Activated CD4-positive, alpha-beta T cell treated with anti-CD3 and anti-CD28 coated beads for 24 hours (primary cell): ENCODE measurements around the gene KRTAP16-1.

Experiments
- DNase-seq, 2 donors: peaks; one replicate each; pipeline ENCODE4 v3.0.0-alpha.2; 2020; ENCODE audit warnings: low read depth in 2 of 2

KRTAP16-1 gene

DNA sequence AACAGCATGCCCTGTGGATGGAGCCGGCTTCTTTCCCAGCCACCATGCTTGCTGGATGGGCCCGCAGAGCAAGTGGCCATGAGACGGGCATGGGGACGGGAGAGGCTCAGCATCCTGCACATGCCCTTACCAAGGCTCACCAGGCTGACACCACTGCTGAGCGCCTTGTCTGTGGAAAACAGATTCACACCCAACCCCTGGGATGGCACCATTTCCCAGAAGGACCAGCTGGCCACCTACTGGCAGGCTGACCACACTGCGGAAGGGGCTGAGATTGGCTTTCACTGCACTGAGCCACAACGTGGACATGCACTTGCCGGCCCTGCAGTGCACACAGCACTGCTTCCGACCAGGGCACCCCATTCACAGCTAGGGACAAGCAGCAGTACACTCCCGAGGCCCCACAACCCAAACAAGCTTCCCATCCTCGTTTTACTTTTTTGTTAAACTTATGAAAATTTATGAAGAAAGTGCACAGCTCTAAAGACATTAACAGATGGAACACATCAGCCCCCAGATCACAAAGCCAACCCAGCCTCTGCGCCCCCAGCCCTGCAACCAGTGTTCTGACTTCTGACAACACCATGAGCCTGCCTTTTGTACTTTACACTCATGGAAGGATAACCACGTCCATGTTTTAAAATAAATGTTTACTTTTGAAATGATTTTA, 20.3 kb upstream of the KRTAP16-1 start:
- no peak for DNase-seq

DNA sequence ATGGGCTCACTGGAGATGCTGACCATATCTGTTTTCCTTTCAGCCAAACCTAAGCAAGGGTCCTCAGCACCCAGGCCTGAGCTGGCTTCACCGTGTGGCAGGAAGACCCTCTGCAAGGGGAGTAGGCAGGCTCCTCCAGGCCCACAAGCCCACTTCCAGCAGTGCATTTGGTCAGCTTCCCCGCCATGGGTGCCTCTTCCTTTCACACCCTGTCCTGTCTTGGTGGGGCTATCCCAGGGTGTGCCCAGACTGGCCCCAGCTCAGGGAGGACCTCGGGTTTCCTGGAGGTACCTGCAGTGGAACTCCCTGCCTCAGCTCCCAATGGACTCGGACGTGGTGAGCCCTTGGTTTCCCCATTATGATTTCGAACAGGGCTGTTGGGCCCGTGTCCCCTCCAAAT, 19.1 kb upstream of the KRTAP16-1 start:
- no peak for DNase-seq

DNA sequence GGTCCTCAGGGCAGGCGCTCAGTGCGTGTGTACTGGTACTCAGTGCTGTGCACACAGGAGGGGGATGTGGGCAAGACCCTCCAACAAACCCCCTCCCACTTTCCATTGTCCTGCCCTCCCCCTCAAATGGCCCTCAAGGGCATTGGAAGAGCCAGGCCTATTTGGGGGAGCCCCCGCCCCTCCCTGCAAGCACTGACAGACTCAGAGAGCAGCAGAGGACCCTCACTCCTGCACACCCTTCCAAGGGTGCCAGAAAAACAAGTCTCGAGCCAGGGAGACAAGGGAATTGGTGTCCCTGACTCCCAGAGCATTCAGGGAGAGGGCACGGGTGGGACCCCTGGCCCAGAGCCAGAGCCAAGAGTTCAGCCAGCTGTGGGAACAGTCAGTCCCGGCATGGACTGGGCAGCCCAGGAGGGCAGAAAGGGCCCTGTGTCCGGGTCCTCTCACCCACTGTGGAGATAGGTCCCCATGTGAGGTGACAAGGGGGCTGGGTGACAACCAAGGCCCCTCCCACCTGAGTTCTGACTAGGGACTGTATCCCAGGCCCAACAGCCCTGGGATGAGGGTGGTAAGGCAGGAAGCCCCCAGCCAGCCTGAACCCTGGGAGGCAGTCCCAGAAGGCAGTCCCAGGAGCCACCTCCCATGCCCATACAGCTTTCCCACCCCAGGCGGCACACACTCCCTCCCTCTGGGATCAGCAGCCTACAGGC, 18.5 kb upstream of the KRTAP16-1 start:
- DNase-seq, result no peak

- DNase-seq, result no peak
Measured at GRCh38 chr17:41326173-41327145, 17.4 kb upstream of the KRTAP16-1 start.

GRCh38 chr17:41325611-41326010, 16.5 kb upstream of the KRTAP16-1 start:
- DNase-seq, result no peak

DNA sequence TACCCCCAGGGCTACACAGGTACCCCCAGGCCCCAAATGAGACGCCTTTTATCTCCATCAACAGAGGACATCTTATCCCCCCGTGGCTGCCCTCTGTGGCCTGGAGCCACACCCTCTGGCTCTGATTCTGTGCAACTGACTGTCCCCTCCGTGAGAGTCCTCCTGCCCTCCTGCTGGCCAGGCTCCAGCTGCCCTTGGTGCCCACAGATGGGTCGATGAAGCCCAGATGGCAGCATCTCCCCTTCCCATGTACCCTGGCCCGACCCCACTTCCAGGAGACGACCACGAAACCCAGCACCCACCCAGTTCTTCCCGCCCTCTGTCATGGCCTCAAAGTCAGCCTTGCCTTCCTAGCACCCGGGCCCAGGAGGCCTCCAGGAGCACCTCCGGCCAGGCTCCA, 16.0 kb upstream of the KRTAP16-1 start:
- DNase-seq, result no peak

DNA sequence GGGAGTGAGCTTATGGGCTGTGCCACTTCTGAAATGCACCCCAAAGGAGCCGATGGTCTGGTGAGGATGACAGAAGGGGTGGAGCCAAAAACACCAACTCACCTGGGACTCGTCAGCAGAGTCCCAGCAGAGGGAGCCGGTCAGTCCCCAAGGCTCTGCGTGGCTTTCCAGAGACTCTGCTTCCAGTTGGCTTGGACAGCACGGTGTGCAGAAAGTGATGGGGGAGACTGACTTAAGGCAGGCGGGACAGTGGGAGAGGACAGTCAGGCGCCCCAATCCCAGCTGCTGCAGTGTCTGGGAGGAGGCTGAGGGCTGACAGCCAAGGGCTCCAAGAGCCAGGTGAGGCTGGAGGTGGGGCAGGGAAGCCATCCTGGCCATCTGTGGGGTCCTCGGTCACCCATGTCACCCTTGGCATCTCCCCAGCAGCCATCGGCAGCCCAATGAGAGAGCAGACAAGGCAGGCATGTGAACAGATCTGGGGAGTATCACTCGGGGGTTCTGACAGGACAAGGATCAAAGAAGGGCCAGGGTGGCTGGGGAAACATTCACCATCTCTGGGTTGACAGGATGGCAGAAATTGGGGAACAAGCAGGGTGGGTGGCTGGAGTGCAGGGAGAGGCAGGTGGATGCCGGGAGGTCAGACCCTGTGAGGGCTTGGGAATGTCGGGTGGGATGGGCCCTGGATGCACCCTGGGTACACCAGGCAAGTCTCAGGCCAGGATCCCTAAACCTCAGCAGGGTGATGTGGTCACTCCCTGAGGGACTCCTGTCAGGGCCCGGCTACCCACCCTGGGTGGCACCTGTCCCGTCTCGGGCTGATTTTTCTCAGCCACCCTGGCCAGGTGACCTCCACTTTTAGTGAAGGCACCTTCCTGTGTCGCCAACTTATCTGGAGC, 15.3 kb upstream of the KRTAP16-1 start:
- no peak for DNase-seq

DNA sequence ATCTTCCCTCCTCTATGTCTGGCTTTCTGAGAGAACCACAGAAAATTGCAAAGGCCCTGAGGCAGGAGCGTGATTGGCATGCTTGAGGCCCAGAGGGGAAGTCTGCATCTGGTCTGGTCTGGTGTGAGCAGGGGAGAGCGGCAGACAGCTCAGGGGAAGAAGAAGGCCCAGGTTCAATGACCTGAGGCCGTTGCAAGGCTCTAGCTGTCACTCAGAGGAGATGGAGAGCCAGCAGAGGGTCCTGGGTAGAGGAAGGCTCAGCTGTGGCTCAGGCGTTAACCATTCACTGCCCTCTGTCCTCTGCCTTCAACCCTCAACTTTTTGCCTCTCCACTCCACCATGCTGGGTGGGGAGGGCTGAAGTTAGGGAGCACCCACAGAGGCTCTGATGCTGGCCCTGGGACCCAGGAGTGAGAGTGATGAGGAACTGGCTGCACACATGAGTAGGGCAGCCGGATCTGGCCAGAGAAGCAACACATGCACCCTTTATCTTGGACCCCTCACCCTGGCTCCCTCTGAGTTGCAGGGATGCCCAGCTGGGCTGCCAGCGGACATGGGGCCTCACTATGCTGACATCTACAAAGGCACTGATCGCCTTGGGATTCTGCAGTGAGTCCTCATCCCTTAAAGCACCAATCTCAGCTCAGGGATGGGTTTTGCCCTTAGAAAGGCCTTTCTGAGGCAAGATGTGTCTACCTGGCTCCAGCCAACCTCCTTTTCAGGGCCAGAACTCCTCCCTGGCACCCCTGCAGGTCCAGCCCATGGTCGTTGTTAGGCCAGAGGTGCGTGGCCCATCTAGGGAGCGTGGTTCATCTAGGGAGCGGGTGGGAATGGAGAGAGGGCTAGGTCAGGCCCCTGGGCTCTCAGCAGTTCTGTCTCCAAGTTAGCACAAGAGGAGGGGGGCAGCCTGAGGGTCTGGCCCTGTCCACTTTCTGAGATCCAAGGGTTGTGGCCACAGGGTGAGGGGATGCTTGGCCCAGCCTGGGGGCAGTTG, 14.1 kb upstream of the KRTAP16-1 start:
- no peak for DNase-seq

DNA sequence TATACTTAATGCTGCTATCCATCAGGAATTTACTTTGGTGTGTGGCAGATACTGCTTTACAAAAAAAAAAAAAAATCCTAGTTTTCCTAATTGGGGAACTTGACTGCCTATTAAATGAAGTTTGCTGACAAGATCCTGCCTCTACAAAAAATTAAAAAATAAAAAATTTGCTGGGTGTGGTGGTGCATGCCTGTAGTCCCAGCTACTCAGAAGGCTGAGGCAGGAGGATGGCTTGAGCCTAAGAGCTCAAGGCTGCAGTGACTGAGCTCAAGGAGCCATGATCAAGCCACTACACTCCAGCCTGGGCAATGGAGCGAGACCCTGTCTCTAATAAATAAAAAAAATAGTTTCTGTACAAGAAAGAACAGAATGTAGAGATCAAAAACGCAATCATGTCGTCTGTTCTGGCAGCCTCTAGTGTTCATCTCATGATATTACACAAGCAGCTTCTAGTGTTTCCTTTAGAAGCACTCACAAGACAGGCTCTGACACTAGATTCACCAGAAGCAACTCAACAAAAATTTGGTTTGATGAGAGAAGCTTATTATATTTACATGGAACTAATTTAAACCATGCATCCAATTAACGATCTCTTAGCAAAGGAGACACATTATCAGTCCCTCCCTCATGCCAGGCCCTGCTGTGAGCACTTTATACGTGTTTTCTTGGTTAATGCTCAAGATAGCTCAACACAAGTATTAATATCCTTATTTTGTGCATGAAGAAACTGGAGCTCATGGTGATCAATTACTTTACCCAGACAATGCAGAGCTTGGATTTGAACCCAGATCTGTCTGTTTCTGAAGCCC, 13.2 kb upstream of the KRTAP16-1 start:
- DNase-seq, result no peak

GRCh38 chr17:41318231-41318630, 9.1 kb upstream of the KRTAP16-1 start:
- no peak for DNase-seq

- DNase-seq, result no peak
Measured at GRCh38 chr17:41315814-41316445, 6.8 kb upstream of the KRTAP16-1 start.

GRCh38 chr17:41315204-41315794, 6.2 kb upstream of the KRTAP16-1 start, which contains the start of gene KRTAP17-1:
Gene KRTAP17-1, minus strand, starts transcription at chr17:41315710. Its CDS starts 60 bp downstream, at chr17:41315650.
- DNase-seq, result no peak

GRCh38 chr17:41311111-41311510, 2.0 kb upstream of the KRTAP16-1 start:
- no peak for DNase-seq

DNA sequence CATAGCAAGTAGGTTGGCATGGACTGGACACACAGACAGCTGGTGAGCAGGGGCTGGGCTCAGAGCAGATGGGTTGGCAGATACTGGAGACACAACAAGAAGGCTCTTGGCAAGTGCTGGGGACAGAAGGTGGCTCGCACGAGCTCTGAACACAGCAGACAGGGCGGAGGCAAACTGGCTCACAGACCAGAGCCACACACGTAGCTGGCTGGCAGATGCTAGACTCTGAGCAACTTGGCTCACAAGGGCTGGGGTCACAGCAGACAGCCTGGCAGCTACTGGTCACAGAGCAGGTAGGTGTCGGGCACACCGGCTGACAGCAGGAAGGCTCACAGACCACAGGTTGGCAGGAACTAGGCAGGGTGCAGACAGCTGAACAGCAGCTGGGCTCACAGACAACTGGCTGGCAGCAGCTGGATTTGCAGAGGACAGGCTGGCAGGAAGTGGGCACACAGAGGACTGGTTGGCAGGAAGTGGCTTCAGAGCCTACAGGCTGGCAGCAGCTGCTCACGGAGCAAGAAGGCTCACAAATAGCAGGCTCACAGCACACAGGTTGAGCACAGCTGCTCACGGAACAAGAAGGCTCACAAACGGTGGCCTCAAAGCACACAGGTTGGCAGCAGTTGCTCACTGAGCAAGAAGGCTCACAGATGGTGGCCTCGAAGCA, 725 bp downstream of the KRTAP16-1 start:
- DNase-seq, result peak in 1 of 2 donors; percentile 19

- DNase-seq, result no peak
Measured at GRCh38 chr17:41307647-41308046, 1.5 kb downstream of the KRTAP16-1 start.

GRCh38 chr17:41304091-41304490, 5.0 kb downstream of the KRTAP16-1 start:
- DNase-seq, result no peak

GRCh38 chr17:41302981-41303380, 6.1 kb downstream of the KRTAP16-1 start:
- DNase-seq, result no peak
